ENCODE results near the gene CDK19. TPM values are rescaled to one million over a fixed set of nuclear protein-coding genes. Genes with fewer than 3 reads are reported as not detected.

Gene CDK19
- 10.1 and 15.7 TPM in 2 replicates for total RNA-seq

GRCh38 chr6:110815411-110816409 is at the start of gene CDK19:
TSS of gene CDK19 (minus strand) at chr6:110815469. CDS start at chr6:110815136, 333 bp downstream.

Other genes with a start within 250 kb of the CDK19 start
- gene AMD1, start 59.3 kb upstream of the CDK19 start, total RNA-seq: 34.9 and 64.1 TPM in 2 replicates
- gene GTF3C6, start 143.2 kb upstream of the CDK19 start, total RNA-seq: 31.6 and 65.5 TPM in 2 replicates
- 21.4 and 22.2 TPM in 2 replicates for gene RPF2, start 166.6 kb upstream of the CDK19 start, total RNA-seq